Measurements from ENCODE around the gene PMIS2. TPM values are rescaled to one million over a fixed set of nuclear protein-coding genes. Genes with fewer than 3 reads are reported as not detected.

PMIS2 gene
- total RNA-seq, 1 experiment from 2014 or later, result not detected

DNA sequence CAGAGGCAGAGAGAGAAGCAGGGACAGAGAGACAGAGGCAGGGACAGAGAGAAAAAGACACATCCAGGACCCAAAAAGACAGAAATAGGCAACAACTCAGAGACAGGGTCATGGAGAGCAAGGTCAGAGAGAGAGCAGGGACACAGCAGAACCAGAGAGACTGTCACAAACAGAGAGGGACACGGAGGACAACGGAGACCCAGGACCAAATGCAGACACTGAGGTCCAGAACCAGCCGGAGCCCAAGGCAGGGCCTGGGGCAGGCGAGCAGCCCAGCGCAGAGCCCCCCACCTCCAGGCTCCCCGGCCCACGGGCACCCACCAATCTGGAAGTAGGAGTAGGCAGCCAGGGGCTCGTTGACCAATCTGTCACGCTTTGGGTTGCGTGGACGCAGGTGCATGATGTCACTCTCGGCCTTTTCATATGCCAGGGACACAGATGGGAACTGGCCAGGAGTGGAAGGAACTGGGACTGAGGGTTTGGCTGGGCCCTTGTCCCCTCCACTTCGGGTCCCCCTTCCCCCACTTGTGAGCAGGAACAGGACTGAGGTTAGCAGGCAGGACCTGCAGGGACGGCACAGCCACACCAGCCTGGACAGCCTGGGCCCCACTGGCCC lies 32.5 kb upstream of the PMIS2 start (continued):
- TF ChIP-seq, protein P1, sequence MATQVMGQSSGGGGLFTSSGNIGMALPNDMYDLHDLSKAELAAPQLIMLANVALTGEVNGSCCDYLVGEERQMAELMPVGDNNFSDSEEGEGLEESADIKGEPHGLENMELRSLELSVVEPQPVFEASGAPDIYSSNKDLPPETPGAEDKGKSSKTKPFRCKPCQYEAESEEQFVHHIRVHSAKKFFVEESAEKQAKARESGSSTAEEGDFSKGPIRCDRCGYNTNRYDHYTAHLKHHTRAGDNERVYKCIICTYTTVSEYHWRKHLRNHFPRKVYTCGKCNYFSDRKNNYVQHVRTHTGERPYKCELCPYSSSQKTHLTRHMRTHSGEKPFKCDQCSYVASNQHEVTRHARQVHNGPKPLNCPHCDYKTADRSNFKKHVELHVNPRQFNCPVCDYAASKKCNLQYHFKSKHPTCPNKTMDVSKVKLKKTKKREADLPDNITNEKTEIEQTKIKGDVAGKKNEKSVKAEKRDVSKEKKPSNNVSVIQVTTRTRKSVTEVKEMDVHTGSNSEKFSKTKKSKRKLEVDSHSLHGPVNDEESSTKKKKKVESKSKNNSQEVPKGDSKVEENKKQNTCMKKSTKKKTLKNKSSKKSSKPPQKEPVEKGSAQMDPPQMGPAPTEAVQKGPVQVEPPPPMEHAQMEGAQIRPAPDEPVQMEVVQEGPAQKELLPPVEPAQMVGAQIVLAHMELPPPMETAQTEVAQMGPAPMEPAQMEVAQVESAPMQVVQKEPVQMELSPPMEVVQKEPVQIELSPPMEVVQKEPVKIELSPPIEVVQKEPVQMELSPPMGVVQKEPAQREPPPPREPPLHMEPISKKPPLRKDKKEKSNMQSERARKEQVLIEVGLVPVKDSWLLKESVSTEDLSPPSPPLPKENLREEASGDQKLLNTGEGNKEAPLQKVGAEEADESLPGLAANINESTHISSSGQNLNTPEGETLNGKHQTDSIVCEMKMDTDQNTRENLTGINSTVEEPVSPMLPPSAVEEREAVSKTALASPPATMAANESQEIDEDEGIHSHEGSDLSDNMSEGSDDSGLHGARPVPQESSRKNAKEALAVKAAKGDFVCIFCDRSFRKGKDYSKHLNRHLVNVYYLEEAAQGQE (IDR thresholded peaks at IDR 0.05; ENCODE audit: low read depth), result no peak
- TF ChIP-seq EZH2 (IDR thresholded peaks at IDR 0.05), result no peak
- no peak for TF ChIP-seq EZH2phosphoT487 (IDR thresholded peaks at IDR 0.05; ENCODE audit: borderline replicate concordance)
- TF ChIP-seq CBX3 (IDR thresholded peaks at IDR 0.05; ENCODE audit: low read depth), result no peak
- TF ChIP-seq ELF1 (IDR thresholded peaks at IDR 0.05; ENCODE audit: borderline replicate concordance, low read depth), result no peak

DNA sequence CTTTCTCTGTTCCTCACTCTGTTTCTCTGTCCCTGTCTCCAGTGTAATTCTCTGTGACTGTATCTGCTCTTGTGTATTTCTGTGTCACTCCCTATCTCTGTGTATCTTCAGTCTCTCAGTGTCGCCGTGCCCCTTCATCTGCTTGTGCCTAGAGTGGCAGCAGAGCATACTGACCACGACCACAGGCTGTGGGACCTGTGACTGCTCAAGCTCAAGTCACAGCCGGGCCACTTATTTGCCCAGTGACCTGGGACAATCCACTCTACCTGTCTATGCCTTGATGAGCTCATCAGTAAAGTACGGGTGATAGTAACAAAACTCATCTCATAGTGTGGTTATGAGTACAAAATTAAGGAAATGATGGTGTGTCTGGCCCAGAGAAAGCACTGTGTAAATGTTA lies 31.9 kb upstream of the PMIS2 start:
- no peaks in the 10 kb centered on the region for H3K9me3 ChIP-seq (ENCODE audit: control insufficient read depth in 1 of 2, insufficient read depth in 1 of 2, low read depth in 1 of 2, low read length in 2 of 2)
- no peaks in the 10 kb centered on the region for H4K20me1 ChIP-seq (ENCODE audit: insufficient read depth)
- no peak overlapping the region for H3K27ac ChIP-seq (ENCODE audit: low read depth, low read length)
- H3K9me2 ChIP-seq (ENCODE audit: insufficient read depth), result no peaks in the 10 kb centered on the region
- no TSS peak for BruUV-seq (replicated peaks)
- H3K27me3 ChIP-seq (ENCODE audit: insufficient read depth, low read length), result no peaks in the 10 kb centered on the region
- POLR2A ChIA-PET, result no interaction called here
- no peak overlapping the region for H3K4me2 ChIP-seq (ENCODE audit: low read length)
- H3K36me3 ChIP-seq (ENCODE audit: control insufficient read depth in 1 of 2, insufficient read depth in 2 of 2, low read length in 2 of 2), result no peaks in the 10 kb centered on the region
- ATAC-seq, result no peak
- H3K9ac ChIP-seq (ENCODE audit: low read length), result no peak overlapping the region
- CTCF ChIA-PET, result no interaction called here
- DNase-seq (ENCODE audit: low read depth, low spot score), result no peak
- intact Hi-C loops (cut with micrococcal nuclease), result no loop called here
- no peak overlapping the region for H2AFZ ChIP-seq (ENCODE audit: low read depth, low read length, poor library complexity, severe bottlenecking)
- RAD21 ChIA-PET (ENCODE audit: low non-redundant PET in 1 of 2, low total read pairs in 2 of 2, uncharacterized antibody in 2 of 2, unreplicated experiment in 2 of 2), result no interaction called here
- H3K79me2 ChIP-seq (ENCODE audit: insufficient read depth, low read length), result no peaks in the 10 kb centered on the region
- no peak overlapping the region for H3K4me3 ChIP-seq (replicated peaks in 1 of 2; ENCODE audit: low read depth in 1 of 2, low read length in 2 of 2)
- TF ChIP-seq, protein P1 (IDR thresholded peaks at IDR 0.05; ENCODE audit: low read depth), result no peak
- no peak for TF ChIP-seq EZH2phosphoT487 (IDR thresholded peaks at IDR 0.05; ENCODE audit: borderline replicate concordance)
- TF ChIP-seq, protein P2, sequence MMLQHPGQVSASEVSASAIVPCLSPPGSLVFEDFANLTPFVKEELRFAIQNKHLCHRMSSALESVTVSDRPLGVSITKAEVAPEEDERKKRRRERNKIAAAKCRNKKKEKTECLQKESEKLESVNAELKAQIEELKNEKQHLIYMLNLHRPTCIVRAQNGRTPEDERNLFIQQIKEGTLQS (IDR thresholded peaks at IDR 0.05), result no peak
- no peak for TF ChIP-seq ELF1 (IDR thresholded peaks at IDR 0.05; ENCODE audit: borderline replicate concordance, low read depth)
- no peak for TF ChIP-seq CBX3 (IDR thresholded peaks at IDR 0.05; ENCODE audit: low read depth)
- no peak for TF ChIP-seq SRF (IDR thresholded peaks at IDR 0.05; ENCODE audit: low read depth)
- TF ChIP-seq RAD21 (IDR thresholded peaks at IDR 0.05; ENCODE audit: low read depth), result no peak
- TF ChIP-seq POLR2AphosphoS5 (IDR thresholded peaks at IDR 0.05; ENCODE audit: low read depth, low read length), result no peak
- no peak for TF ChIP-seq EGR1 (IDR thresholded peaks at IDR 0.05; ENCODE audit: low read depth)
- TF ChIP-seq SP1 (IDR thresholded peaks at IDR 0.05; ENCODE audit: low read depth), result no peak
- no peak for TF ChIP-seq TCF7L2 (IDR thresholded peaks at IDR 0.05; ENCODE audit: borderline replicate concordance, extremely low read depth, insufficient read depth, insufficient read length)
- TF ChIP-seq EZH2 (IDR thresholded peaks at IDR 0.05), result no peak
- no peak for TF ChIP-seq FOSL1 (IDR thresholded peaks at IDR 0.05; ENCODE audit: low read depth)
- TF ChIP-seq, protein P3, sequence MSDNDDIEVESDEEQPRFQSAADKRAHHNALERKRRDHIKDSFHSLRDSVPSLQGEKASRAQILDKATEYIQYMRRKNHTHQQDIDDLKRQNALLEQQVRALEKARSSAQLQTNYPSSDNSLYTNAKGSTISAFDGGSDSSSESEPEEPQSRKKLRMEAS (IDR thresholded peaks at IDR 0.05), result no peak
- no peak for TF ChIP-seq ZFX (IDR thresholded peaks at IDR 0.05)
- no peak for TF ChIP-seq JUND (IDR thresholded peaks at IDR 0.05)
- no peak for TF ChIP-seq YY1 (IDR thresholded peaks at IDR 0.05; ENCODE audit: extremely low read depth, insufficient replicate concordance, low read depth, low read length)
- H3K4me1 ChIP-seq (ENCODE audit: control insufficient read depth in 1 of 2, insufficient read depth in 2 of 2, low read length in 2 of 2), result peaks cover 0 to 12% of the 10 kb centered on the region in 2 experiments; a peak in 2 of 4 replicates

Measured in HCT116 (cell line).